ENCODE measurements around the gene PRSS22.

GRCh38 chr16:2884041-2884451 lies 26.1 kb upstream of the PRSS22 start:
- no peak for TF ChIP-seq CTCF (conservative IDR thresholded peaks at IDR 0.05; ENCODE audit: low read length)
- TF ChIP-seq EZH2phosphoT487 (IDR thresholded peaks at IDR 0.05; ENCODE audit: borderline replicate concordance, low read depth, low read length): no peak
